HG02678 (cell line): ENCODE results near the gene MYO18B.
"Not testable (repeated sequence)": the region's sequence is repeated elsewhere in the genome, so short reads cannot be mapped to it uniquely, and the experiment has no call there.

Experiments used
- ATAC-seq: cut with Tn5 transposase; IDR thresholded peaks from one replicate; pipeline ENCODE4 v1.9.1; 2021; ENCODE audit warnings: mild to moderate bottlenecking, moderate library complexity; ENCODE audit not compliant: unreplicated experiment

Gene MYO18B

DNA sequence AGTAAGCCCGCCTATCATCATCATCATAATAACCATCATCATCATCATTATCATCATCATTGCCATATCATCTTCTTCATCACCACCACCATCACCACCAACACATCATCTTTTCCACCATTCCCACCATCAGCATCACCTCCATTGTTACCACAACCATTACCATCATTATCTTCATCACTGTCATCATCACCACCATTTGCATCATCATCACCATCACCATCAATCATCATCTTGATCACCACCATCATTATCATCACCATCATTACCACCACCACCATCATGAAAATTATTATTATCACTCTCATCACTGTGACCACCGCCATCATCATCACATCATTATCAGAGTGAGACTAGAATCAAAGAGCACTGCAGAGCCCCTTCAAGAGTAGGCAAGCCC is 227.9 kb downstream of the MYO18B start:
- no peak for ATAC-seq

- ATAC-seq = no peak
Observed at GRCh38 chr22:25970374-25970911, 228.5 kb downstream of the MYO18B start.

DNA sequence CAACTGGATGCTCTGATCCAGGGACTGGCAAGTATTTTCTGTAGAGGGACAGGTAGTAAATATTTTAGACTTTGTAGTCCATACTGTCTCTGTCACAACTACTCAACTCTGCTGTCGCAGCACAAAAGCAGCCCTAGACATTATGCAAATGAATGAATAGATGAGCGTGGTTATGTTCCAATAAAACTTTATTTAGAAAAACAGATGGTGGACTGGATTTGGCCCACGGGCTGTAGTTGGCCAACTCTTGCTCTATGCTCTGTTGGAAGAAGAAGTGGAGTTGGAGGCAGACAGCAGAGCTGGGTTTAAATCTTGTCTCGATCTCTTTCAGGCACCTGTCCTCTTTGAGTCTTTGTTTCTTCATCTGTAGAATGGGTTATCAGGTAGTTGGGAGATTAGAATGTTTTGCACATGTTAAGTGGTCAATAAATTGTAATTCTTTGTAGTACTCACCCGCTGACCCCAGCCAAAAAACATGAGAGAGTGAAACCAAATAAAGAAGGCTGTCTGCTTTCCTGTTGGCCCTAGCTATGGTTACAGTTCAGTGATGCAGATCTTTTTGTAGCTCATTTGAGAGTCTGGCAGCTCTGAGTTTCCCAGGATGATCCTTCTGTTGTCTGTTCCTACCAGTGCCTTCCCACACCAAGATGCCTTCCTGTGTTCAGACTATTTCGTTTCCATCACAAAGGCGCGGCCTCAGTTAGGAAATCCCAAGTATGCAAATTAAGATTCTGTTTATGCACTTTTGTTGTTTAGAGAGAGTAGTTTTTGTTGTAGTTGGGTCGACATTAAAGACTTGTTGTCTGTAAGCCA is 229.2 kb downstream of the MYO18B start:
- no peak for ATAC-seq

- ATAC-seq = no peak
Observed at GRCh38 chr22:25972397-25972796, 230.4 kb downstream of the MYO18B start.

DNA sequence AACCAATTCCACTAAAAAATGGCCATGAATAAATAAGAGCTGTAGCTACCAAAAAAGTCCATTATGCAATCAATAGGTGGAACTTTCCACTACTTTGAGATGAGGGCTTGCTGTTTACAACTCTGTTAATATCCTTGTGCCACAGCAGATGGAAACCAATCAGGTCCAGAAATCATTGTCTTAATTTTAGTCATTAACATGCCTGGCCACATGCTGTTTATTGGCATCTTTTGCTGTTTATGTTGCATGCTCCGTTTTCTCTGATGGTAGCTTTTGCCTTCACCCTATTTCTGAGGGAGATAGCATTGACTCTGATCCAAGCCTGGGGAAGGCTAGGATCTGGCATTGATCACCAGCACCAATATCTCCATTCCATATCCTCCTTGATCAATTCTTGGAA is 234.4 kb downstream of the MYO18B start:
- no peak for ATAC-seq

- ATAC-seq = no peak
Observed at GRCh38 chr22:25979968-25980367, 238.0 kb downstream of the MYO18B start.

DNA sequence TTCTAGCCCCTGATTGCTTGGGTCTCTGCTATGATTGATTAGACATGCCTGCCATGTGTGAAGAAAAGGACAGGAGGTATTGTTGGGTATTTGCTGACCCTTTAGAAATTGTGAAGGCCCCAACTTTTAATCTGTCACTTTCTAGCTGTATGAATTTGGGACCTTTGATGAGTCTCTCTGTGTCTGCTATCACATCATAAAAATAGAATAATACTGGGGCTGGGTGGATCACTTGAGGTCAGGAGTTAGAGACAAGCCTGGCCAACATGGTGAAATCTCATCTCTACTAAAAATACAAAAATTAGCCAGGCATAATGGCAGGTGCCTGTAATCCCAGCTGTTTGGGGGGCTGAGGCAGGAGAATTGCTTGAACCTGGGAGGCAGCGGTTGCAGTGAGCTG is 242.9 kb downstream of the MYO18B start:
- ATAC-seq = not testable (repeated sequence)

DNA sequence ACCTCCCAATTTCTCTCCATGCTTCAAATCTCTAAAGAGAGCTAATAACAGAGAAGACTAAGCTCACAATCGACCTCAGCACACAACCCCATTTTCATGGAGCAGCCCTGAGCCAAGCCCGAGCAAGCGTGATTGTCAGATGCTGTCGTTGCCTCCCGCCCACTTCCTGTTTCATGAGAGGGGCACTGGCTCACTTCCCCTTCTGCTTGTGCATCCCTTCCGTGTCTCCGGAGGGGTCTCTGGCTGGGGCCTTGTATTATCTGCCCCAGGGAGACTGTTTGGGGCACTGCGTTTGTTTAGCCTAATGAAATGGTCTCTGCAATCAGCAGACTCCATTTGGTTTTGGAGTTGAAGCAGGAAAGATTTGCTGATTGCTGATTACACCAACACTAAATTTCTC is 246.0 kb downstream of the MYO18B start:
- no peak for ATAC-seq

GRCh38 chr22:25990940-25991339 is 249.0 kb downstream of the MYO18B start:
- ATAC-seq = no peak

DNA sequence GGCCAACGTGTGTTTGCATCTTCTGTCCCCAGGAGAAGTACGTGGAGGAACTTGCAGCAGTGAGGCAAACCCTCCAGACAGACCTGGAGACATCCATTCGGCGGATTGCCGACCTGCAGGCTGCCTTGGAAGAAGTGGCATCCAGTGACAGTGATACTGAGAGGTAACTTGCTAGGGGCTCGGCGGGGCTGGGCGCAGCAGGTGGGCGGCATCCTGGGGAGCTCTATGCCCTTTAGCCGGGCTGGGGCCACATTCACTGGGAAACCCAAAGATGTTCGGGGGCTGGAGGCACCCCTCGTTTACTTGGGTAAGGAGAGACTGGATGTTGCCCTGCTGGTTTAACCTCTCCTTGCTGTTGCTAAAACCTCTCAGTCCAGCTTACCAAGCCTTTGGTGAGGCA is 250.3 kb downstream of the MYO18B start:
- ATAC-seq = no peak

DNA sequence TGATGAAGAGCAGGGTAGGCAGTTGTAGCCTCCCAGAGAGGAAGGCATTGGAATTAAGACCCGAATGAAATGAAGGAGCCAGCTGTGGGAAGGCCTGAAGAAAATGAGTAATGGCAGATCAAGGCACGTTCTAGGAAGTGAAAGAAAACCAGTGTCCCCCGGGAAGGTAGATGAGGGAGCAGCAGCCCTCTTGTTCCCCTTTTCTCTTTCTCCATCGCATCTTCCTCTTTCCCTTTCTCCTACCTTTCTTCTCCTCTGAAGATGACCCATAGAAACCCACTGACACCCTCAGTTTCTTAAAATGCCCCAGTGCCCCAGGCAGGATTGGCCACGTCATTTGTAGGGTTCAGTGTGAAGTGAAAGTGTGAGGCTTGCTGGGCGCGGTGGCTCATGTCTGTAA is 254.7 kb downstream of the MYO18B start:
- ATAC-seq = no peak

- no peak for ATAC-seq
Observed at GRCh38 chr22:25997886-25998775, 256.1 kb downstream of the MYO18B start.

DNA sequence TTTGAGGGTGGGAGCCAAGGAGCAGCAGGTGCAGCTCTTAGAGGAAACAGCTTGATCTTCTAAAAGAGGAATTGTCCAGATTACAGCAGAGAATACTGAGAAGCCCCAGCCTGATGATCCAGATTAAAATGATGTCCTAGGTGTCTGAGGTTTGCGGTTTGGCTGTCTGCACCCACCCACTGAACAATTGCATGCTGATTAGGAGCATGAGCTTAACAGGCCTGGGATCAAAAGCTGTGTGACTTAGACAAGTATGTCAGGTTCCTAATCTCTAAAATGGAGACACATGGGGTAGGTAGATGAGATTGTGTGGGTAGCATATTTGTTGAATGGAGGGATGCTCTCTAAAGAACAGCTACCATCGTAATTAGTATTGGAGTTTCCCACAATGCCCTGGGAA is 260.5 kb downstream of the MYO18B start:
- no peak for ATAC-seq

DNA sequence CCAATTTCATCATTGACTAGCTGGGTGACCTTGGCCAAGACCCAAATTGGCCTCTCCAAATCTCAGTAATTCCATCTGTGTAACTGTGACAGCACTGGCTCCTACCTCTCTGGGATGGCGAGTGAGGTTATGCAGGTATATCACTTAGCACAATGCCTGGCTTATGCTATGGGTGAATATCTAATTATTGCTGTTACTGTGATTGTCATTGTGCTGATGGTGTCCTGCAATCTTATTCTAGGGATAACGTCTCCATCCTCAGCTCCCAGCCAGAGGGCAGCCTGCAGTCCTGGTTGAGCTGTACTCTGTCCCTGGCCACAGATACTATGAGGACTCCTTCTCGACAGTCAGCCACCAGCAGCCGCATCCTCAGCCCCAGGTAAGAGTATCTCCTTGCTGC is 262.5 kb downstream of the MYO18B start:
- ATAC-seq = no peak

DNA sequence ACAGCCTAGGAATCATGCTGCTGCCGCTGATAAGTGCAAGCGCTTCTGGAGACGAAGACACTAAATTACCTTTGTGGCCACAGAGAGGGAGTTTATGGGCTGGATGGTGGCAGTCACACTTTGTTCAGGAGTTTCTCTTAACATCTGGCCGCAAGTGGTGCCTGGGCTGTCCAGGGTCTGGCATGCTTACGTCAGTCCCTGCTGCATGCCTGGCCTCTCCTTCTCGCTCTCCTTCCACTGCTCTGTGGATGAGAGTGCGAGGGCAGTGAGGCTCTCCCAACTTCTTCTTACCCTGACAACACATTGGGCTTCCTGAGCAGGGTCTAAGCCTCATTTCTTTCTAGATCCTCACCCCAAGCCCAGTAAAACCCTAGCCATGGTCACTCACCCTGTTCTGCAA is 266.6 kb downstream of the MYO18B start:
- no peak for ATAC-seq

GRCh38 chr22:26016916-26017315 is 274.9 kb downstream of the MYO18B start:
- no peak for ATAC-seq

GRCh38 chr22:26017932-26018331 is 275.9 kb downstream of the MYO18B start:
- no peak for ATAC-seq

DNA sequence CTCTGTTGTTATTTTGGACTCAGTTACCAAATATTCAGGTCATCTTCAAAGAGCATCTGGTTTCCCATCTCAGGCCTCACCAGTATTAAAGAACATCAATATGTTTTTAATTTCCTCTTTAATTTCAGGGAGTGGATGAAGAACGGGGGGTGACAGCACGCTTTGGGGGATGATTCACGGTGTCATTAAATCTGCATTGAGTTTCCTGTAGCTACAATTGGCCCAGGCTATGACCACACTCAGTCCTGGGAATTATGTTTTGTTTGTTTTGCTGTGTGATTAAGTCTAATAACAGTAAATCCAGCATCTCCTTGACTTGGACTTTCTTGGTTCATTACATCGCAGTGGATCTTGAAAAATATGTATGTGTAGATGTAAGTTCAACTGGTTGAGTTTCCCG is 277.6 kb downstream of the MYO18B start:
- no peak for ATAC-seq

DNA sequence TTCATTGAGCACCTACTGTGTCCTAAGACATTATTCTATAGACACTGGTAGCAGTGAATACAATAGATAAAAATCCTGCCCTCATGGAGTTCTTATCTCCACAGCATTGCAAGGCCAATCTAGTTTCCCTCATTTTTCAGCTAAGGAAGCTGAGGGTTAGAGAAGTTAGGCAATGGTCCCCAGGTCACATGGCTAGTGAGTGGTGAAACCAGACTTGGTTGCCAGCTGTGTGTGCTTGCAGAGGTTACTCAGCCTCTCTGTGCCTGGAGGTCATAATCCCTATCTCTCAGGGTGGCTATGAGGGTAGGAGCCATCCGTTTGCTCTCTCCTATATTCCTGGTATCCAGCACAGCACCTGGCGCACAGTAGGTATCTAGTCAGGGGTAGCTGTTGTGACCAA is 279.5 kb downstream of the MYO18B start:
- no peak for ATAC-seq

GRCh38 chr22:26023104-26023775 is 281.3 kb downstream of the MYO18B start:
- ATAC-seq = no peak

DNA sequence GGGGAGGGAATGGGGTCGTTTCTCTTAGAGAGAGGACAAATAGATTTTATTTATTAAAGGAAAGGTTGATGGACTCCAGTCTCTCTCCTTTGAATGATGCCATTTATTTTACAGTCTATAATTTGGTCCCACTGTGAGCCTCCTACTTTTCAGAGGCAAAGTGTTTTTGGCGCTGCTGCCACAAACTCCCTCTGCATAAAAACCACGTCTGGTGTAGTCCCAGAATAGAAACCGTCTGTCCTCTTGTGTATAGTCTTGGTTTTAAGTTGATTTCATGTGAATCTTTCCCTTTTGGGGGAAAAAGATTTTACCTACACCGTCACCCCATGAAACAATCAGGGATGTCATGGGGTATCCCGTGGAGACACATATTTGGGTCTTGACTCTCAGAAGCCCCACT is 283.6 kb downstream of the MYO18B start:
- ATAC-seq = no peak
